Trophoblast cell (in vitro differentiated cells and primary cell): Measurements from ENCODE around the gene FBXW9.

Source experiments
- DNase-seq, 2 donors: peaks; one replicate each; pipeline ENCODE4 v3.0.0-alpha.2; 2016
- H2AFZ ChIP-seq: 2 replicates; pipeline ENCODE4 v1.6.1; 2013; ENCODE audit warnings: low read length, moderate library complexity, mild to moderate bottlenecking; ENCODE audit not compliant: insufficient read depth, poor library complexity
- H2AK5ac ChIP-seq: 2 replicates; pipeline ENCODE4 v1.6.1; 2013; ENCODE audit warnings: mild to moderate bottlenecking, low read length
- H2BK120ac ChIP-seq: 2 replicates; pipeline ENCODE4 v1.6.1; 2013; ENCODE audit warnings: low read length, mild to moderate bottlenecking, moderate library complexity; ENCODE audit not compliant: insufficient read depth, poor library complexity
- H2BK12ac ChIP-seq: 2 replicates; pipeline ENCODE4 v1.6.1; 2013; ENCODE audit warnings: mild to moderate bottlenecking, low read length, moderate library complexity
- H2BK5ac ChIP-seq: 2 replicates; pipeline ENCODE4 v1.6.1; 2013; ENCODE audit warnings: low read length, low read depth, moderate library complexity, mild to moderate bottlenecking; ENCODE audit not compliant: poor library complexity
- H3K14ac ChIP-seq: 2 replicates; pipeline ENCODE4 v1.6.1; 2013; ENCODE audit warnings: mild to moderate bottlenecking, low read length
- H3K18ac ChIP-seq: 2 replicates; pipeline ENCODE4 v1.6.1; 2013; ENCODE audit warnings: mild to moderate bottlenecking, low read length
- H3K23ac ChIP-seq: 2 replicates; pipeline ENCODE4 v1.6.1; 2013; ENCODE audit warnings: low read length
- H3K27ac ChIP-seq: 2 replicates; pipeline ENCODE4 v1.5.1; 2013; ENCODE audit warnings: low read depth, mild to moderate bottlenecking, inconsistent platforms, low read length, moderate library complexity
- H3K27me3 ChIP-seq: 2 replicates; pipeline ENCODE4 v1.6.1; 2013; ENCODE audit warnings: inconsistent platforms, mild to moderate bottlenecking, low read length, moderate library complexity; ENCODE audit not compliant: insufficient read depth
- H3K36me3 ChIP-seq, 2 experiments: 1 replicate in 1 of 2; 2 replicates in 1 of 2; pipeline ENCODE4 v1.6.1; 2013; ENCODE audit warnings: low read length in 2 of 2, mild to moderate bottlenecking in 2 of 2, moderate library complexity in 1 of 2; ENCODE audit not compliant: insufficient read depth in 2 of 2, control insufficient read depth in 1 of 2
- H3K4ac ChIP-seq: 2 replicates; pipeline ENCODE4 v1.6.1; 2013; ENCODE audit warnings: low read depth, mild to moderate bottlenecking, low read length, moderate library complexity
- H3K4me1 ChIP-seq, 2 experiments: 1 replicate in 1 of 2; 2 replicates in 1 of 2; pipeline ENCODE4 v1.6.1; 2013; ENCODE audit warnings: low read length in 2 of 2, mild to moderate bottlenecking in 2 of 2, moderate library complexity in 1 of 2; ENCODE audit not compliant: insufficient read depth in 2 of 2, control insufficient read depth in 1 of 2
- H3K4me2 ChIP-seq: 2 replicates; pipeline ENCODE4 v1.6.1; 2013; ENCODE audit warnings: inconsistent platforms, mild to moderate bottlenecking, low read length, moderate library complexity
- H3K4me3 ChIP-seq: 2 replicates; pipeline ENCODE4 v1.5.1; 2013; ENCODE audit warnings: mild to moderate bottlenecking, low read depth, low read length, inconsistent platforms
- H3K79me1 ChIP-seq: one replicate; pipeline ENCODE4 v1.6.1; 2013; ENCODE audit warnings: low read length
- H3K79me2 ChIP-seq: 2 replicates; pipeline ENCODE4 v1.6.1; 2013; ENCODE audit warnings: low read length, mild to moderate bottlenecking; ENCODE audit not compliant: control insufficient read depth, insufficient read depth, poor library complexity
- H3K9ac ChIP-seq: 2 replicates; pipeline ENCODE4 v1.6.1; 2013; ENCODE audit warnings: mild to moderate bottlenecking, low read length
- H3K9me3 ChIP-seq: 2 replicates; pipeline ENCODE4 v1.6.1; 2013; ENCODE audit warnings: low read depth, mild to moderate bottlenecking, control low read depth, inconsistent platforms, low read length; ENCODE audit not compliant: insufficient read depth
- H4K12ac ChIP-seq: 2 replicates; pipeline ENCODE4 v1.6.1; 2013; ENCODE audit warnings: low read depth, mild to moderate bottlenecking, low read length, moderate library complexity
- H4K8ac ChIP-seq: 2 replicates; pipeline ENCODE4 v1.6.1; 2013; ENCODE audit warnings: low read depth, mild to moderate bottlenecking, low read length, moderate library complexity
- H4K91ac ChIP-seq: one replicate; pipeline ENCODE4 v1.6.1; 2013; ENCODE audit warnings: low read depth, mild to moderate bottlenecking, low read length, moderate library complexity
- WGBS: extraction: QIAGEN DNeasy Blood & Tissue Kit; methylation state at CpG from one replicate; pipeline ENCODE4 v1.1.7; 2013; ENCODE audit warnings: missing lambda C conversion rate; ENCODE audit not compliant: insufficient read length, insufficient coverage; ENCODE audit errors: extremely low coverage; 5-methylcytosine and 5-hydroxymethylcytosine counted together

Gene FBXW9

GRCh38 chr19:12676384-12676792 is 20.0 kb downstream of the FBXW9 start:
- no peaks in the 10 kb centered on the region for H3K4me1 ChIP-seq
- H3K18ac ChIP-seq: no peak overlapping the region
- H2AK5ac ChIP-seq: no peak overlapping the region
- H2AFZ ChIP-seq: no peak overlapping the region
- H2BK5ac ChIP-seq: no peak overlapping the region
- H3K27me3 ChIP-seq: no peaks in the 10 kb centered on the region
- no peak overlapping the region for H3K4ac ChIP-seq
- peaks cover 1% of the 10 kb centered on the region for H3K79me1 ChIP-seq
- H3K79me2 ChIP-seq: peaks cover under 1% of the 10 kb centered on the region
- H3K4me2 ChIP-seq: no peak overlapping the region
- H3K9me3 ChIP-seq: peaks cover 5% of the 10 kb centered on the region
- WGBS: no CpG with 5 or more reads among the region's 4 CpGs
- no peak overlapping the region for H4K12ac ChIP-seq
- no peak overlapping the region for H3K14ac ChIP-seq
- H3K23ac ChIP-seq: no peak overlapping the region
- H4K91ac ChIP-seq: no peak overlapping the region
- no peak overlapping the region for H4K8ac ChIP-seq
- H3K9ac ChIP-seq: no peak overlapping the region
- no peak overlapping the region for H3K27ac ChIP-seq
- peaks cover 59 to 60% of the 10 kb centered on the region in 2 experiments for H3K36me3 ChIP-seq
- no peak overlapping the region for H2BK12ac ChIP-seq
- no peak overlapping the region for H2BK120ac ChIP-seq
- peak; percentile 83 to 89 for DNase-seq
- no peak overlapping the region for H3K4me3 ChIP-seq

- Histone ChIP-seq H3K14ac (no peak overlapping the region), H4K8ac (no peak overlapping the region), H2AFZ (no peak overlapping the region), H3K27ac (no peak overlapping the region), H3K79me2 (no peaks in the 10 kb centered on the region), H3K23ac (no peak overlapping the region), H2BK120ac (no peak overlapping the region), H3K4me1 (no peaks in the 10 kb centered on the region), H3K9me3 (peaks cover 5% of the 10 kb centered on the region), H3K36me3 (peaks cover 59 to 60% of the 10 kb centered on the region in 2 experiments), H3K4me3 (no peak overlapping the region), H3K79me1 (no peaks in the 10 kb centered on the region), H4K91ac (no peak overlapping the region), H2BK5ac (no peak overlapping the region), H3K27me3 (no peaks in the 10 kb centered on the region), H2AK5ac (no peak overlapping the region), H3K18ac (no peak overlapping the region), H3K4ac (no peak overlapping the region), H4K12ac (no peak overlapping the region), H2BK12ac (no peak overlapping the region), H3K9ac (no peak overlapping the region), H3K4me2 (no peak overlapping the region)
- WGBS: no CpG with 5 or more reads among the region's 15 CpGs
- DNase-seq: no peak
Measured at GRCh38 chr19:12675940-12676339, 20.5 kb downstream of the FBXW9 start.

- H3K23ac ChIP-seq: no peak overlapping the region
- no peak overlapping the region for H4K8ac ChIP-seq
- no peak overlapping the region for H2BK120ac ChIP-seq
- no peak overlapping the region for H2AFZ ChIP-seq
- H3K4ac ChIP-seq: no peak overlapping the region
- no peak overlapping the region for H3K14ac ChIP-seq
- no peak overlapping the region for H2BK5ac ChIP-seq
- no CpG with 5 or more reads among the region's 10 CpGs for WGBS
- peaks cover 5% of the 10 kb centered on the region for H3K9me3 ChIP-seq
- no peak overlapping the region for H3K4me3 ChIP-seq
- H4K12ac ChIP-seq: no peak overlapping the region
- no peak overlapping the region for H2BK12ac ChIP-seq
- H3K27me3 ChIP-seq: no peaks in the 10 kb centered on the region
- DNase-seq: no peak
- no peak overlapping the region for H3K27ac ChIP-seq
- no peak overlapping the region for H3K4me2 ChIP-seq
- no peak overlapping the region for H2AK5ac ChIP-seq
- peaks cover 59 to 63% of the 10 kb centered on the region in 2 experiments for H3K36me3 ChIP-seq
- no peak overlapping the region for H3K18ac ChIP-seq
- H3K9ac ChIP-seq: no peak overlapping the region
- peaks cover 4% of the 10 kb centered on the region in 2 experiments for H3K4me1 ChIP-seq
- no peaks in the 10 kb centered on the region for H3K79me2 ChIP-seq
- no peaks in the 10 kb centered on the region for H3K79me1 ChIP-seq
- H4K91ac ChIP-seq: no peak overlapping the region
Measured at GRCh38 chr19:12675399-12675798, 21.0 kb downstream of the FBXW9 start.

- H3K27me3 ChIP-seq: no peaks in the 10 kb centered on the region
- no peak overlapping the region for H2BK12ac ChIP-seq
- no peak overlapping the region for H2BK5ac ChIP-seq
- H3K18ac ChIP-seq: no peak overlapping the region
- no peak overlapping the region for H3K27ac ChIP-seq
- H3K79me1 ChIP-seq: peaks cover 11% of the 10 kb centered on the region
- H3K36me3 ChIP-seq: peaks cover 45 to 50% of the 10 kb centered on the region in 2 experiments
- no peak overlapping the region for H2BK120ac ChIP-seq
- peak overlapping the region; percentile 20 for H4K12ac ChIP-seq
- H2AFZ ChIP-seq: no peak overlapping the region
- H4K91ac ChIP-seq: no peak overlapping the region
- H3K4me2 ChIP-seq: no peak overlapping the region
- peaks cover 6% of the 10 kb centered on the region for H3K79me2 ChIP-seq
- H3K4me3 ChIP-seq: no peak overlapping the region
- DNase-seq: no peak
- no peak overlapping the region for H4K8ac ChIP-seq
- H3K9ac ChIP-seq: no peak overlapping the region
- H3K14ac ChIP-seq: no peak overlapping the region
- H3K4ac ChIP-seq: no peak overlapping the region
- no peak overlapping the region for H2AK5ac ChIP-seq
- peaks cover 3% of the 10 kb centered on the region for H3K9me3 ChIP-seq
- WGBS: no CpG with 5 or more reads among the region's 10 CpGs
- H3K4me1 ChIP-seq: peaks cover 15 to 16% of the 10 kb centered on the region in 2 experiments
- H3K23ac ChIP-seq: no peak overlapping the region
Measured at GRCh38 chr19:12672744-12673143, 23.7 kb downstream of the FBXW9 start.
